GM19193 (cell line): ENCODE measurements around the gene SLX9.

Source experiments
- POLR2A ChIP-seq: IDR thresholded peaks from 4 replicates; pipeline ENCODE4 v1.6.1; 2011; ENCODE audit not compliant: insufficient read depth, insufficient read length; ENCODE audit errors: extremely low read depth

The SLX9 gene

DNA sequence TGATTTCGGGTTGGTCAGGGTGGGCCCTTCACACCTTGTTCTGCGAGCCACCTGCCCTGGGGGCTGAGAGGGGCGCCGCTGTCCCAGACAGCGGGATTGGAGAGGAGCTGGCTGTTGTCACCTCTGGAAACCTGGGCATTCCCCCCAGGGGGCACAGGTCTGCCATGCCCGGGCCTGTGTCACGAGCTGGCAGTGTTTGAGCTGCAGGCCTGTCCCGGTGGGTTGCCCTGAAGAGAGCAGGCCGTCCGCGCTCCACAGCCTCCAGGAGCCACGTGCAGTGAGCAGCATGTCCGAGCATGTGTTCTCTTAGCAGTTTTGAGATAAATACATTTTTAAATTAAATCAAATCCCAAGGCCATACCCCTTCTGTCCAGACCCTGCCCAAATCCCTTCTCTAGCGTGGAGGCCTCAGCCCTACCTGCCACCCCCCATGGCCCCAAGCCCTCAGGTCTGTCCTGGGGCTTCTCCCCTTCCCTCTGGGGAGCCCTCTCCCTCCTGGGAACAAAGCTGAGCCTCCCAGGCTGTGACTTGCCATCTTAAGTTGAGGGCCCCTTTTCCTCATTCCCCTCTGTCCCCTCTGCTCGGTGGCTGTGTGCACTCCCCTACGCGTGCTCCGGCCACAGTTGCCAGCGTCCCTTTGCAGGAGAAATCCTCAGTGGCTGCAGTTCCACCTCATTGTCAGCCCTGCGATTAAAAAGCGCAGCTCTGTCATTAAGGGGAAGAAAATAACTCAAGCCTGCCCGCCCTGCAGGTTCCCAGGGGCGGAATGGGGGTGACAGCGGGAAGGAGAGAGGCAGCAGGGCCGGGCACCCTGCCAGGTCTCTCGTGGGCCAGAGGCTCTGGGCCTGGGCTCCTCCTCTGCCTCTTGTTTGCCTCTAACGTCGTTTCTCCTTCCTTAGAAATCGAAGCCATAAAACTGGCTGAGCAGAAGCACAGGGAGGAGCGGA lies 26.6 kb downstream of the SLX9 start:
- TF ChIP-seq POLR2A, result no peak

DNA sequence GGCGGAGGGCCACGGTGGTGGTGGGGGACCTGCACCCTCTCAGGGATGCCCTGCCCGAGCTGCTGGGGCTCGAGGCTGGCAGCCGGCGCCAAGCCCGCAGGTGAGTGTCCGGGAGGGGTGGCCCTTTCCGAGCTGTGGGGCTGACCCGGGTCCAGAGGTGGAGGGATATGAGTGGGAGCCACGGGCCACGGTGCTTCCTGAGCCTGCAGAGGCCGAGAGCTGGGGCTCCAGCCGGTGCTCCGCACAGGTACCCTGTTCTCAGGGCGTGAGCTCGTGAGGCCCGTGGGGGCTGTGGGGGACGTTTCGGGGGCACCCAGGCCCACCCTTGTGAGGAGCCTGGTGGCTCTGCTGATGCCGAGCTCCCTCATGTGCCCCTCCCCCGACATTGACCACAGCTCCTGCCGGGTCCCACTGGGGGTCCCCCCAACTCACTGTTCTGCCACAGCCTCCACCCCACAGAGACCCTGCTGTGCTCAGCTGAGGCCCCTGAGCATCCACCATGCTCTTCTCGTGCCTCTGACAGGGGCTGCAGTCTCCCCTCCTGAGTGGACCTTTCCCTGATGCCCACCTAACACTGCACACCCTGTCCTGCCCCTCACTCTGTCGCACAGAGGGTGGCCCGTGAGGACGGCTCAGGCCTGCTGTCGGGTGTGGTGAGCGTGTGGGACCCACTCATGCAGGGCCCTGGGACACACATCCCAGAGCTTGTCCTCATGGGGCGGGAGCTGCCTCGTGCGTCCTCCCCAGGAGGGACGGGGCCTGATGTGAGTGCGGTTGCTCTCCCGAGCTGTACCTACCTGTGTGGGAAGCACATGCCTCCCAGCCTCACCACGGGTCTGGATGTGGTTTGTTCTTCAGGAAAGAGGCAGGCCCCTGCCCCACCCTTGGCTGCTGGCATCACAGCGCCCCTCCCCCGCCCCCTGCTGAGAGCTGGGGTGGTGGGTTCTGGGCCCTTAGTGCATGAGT lies 27.5 kb downstream of the SLX9 start:
- no peak for TF ChIP-seq POLR2A

DNA sequence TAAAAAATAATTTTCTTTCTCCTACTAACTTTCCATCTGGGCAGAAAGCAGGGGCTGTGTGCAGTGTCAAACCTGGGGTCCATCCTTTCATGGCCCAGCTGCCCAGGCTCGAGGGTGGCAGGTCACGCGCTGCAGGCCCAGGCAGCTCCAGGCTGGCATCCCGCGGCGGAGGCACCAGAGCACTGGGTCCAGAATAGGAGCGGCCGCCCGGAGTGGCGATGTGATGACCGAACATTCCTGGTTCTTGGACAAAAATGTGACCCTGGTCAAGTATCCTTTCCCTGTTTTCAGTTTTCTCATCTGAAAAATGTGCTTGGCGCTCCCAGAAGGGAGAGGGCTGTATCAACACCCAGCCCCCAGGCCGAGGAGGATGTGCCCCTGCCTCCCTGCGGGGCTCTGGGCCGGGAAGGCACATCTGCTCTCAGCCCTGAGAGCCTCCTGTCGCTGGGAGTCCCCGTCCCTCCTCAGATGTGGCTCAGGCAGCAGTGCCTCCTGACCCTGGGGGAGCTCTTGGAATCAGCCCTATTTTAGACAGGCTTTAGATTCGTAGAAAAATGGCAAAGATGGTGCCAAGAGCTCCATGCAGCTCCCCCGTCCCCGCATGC lies 29.3 kb downstream of the SLX9 start:
- TF ChIP-seq POLR2A, result no peak

DNA sequence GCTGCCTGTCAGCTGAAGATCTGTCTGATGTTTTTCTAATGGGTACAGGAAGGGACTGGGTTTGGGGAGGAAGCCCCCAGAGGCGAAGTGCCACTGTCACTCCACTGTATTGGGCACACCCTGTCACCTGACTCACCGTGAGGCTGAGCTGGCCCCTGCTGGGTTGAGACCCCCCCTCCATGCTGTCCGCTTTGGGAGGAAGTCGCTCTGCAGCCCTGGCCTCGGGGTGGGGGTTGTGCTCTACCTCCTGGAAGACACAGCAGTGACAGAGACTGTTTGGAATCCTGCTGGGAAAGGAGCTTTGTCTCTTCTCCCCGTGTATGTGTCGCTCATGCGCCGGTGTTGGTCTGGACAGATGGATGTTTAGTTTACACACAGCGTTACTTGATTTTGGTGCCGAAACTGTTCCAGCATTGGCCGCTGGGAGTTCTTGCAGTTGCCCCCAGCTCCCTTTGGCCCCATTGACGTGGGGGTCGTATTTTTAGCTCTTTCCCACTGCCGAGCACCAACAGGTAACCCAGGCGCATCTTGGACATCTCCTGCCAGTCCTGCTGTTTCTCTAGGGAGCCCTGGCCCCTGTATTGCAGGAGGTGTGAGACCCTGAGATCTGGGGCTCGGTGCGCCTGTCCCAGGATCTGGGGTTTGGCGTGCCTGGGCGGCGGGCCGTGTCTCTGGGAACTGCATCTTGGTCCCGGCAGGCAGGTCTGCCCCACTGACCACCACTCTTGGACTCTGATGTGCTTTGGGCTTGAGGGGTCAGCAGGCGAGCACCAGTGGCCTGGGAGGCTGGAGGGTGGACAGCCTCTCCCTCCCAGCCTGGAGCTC lies 30.3 kb downstream of the SLX9 start:
- TF ChIP-seq POLR2A, result no peak

DNA sequence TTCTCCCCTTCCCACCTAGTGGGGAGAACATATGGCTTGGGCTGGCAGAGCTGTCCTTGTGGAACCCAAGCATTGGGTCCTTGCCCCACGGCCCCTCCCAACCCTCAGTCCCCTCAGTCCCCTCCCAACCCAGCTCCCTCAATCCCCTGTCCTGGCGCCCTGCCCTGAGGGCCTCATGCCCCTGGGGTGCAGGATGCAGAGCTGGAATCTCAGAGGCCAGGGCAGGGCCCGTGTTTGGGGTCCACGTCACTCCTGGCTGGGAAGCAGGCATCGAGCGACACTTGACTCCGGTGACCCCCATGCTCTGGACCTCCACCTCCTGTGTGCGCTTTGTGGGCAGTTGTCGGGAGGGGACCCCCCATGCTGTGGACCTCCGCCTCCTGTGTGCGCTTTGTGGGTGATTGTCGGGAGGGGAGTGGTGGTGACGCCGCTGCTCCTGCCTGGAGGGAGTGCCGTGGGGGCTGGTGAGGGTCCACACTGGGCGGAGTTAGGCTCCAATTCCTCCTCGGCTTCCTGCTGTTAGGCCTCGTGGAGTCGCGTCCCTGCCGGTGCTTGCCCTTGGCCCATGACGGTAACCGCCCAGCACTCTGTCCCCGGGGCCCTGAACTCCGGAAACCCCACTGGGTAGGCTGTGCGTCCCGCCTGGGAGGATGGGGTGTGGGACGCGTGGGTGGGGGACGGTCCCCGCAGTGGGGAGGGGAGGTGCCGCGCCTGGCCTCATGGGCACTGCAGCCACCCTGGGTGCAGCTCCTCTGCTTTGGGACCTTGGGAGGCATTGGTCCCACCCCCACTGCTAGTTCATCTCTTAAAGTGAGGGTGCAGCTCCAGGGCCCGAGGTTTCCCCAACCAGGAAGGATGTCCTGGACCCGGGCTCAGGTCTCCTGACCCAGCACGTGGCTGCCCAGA lies 31.2 kb downstream of the SLX9 start:
- TF ChIP-seq POLR2A, result no peak

DNA sequence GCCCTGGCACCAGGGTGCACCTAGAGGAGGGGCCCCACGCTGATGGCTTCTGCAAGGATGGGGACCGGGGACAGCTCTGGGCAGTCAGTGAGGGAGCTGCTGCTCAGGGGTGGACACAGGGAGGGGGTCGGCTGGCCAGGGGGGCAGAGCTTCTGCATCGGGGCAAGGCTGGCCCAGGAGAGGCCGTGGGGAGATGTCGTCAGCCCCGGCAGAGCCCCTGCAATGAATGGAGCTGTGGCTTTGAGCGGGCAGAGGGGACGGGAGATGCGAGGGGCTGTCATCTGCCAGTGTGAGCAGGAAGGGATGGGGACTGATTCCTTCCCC lies 31.8 kb downstream of the SLX9 start:
- TF ChIP-seq POLR2A, result no peak

DNA sequence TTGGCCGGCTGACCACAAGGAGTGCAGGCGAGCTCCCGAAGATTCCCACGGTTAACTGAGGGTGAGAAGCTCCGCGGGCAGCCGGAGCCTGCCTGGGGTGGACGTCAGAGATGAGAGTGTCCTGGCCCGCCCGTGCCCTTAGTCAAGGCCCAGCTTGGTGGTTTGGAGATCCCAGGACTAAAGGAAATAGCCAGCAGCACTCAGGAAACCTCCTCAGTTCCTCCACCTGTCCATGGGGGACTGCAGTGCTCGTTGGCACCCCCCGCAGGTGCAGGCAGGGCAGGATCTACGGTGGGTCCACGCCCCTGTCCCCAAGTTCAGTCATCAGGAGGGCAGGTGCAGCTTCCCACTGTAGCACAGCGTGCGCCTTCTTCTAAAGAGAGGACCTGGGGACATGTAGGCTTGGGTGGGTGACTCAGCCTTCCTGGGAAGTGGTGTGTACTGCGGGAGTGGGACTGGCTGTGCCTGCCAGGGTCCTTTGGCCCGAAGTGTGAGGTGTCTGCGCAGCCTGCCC lies 32.5 kb downstream of the SLX9 start:
- no peak for TF ChIP-seq POLR2A

DNA sequence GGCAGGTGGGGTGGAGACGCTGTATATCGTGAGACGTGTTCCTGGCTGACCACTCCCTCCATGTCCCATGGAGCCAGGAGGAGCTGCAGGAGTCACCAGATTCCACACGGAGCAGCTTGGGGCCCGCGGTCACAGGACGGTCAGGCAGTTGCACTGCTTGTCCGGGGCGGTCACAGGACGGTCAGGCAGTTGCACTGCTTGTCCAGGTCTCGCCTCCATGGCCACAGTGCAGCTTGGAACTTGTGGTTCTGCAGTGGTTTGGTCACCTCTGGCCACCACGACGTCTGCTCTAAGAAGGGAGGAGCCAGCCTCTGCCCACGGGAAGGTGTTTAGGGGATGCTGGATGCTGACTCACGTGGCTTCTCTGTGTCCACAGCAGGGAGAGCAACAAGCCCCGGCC lies 33.0 kb downstream of the SLX9 start:
- TF ChIP-seq POLR2A, result no peak

DNA sequence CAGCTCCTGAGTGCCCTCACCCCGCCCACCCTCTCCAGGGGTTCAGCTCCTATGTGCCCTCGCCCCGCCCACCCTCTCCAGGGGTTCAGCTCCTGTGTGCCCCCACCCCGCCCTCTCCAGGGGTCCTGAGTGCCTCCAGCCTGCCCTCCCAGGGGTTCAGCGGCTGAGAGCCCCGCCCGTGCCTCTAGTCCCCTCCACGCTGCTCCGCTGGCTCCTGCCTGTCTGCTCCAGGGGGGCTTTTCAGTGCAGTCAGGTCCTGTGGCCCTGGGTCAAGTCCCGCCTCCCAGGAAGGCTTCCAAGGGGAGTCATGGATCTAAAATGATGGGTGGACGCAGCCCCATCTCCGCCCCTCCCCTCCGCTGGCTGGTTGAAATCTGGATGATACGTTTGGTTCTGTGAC lies 33.8 kb downstream of the SLX9 start:
- TF ChIP-seq POLR2A, result no peak

DNA sequence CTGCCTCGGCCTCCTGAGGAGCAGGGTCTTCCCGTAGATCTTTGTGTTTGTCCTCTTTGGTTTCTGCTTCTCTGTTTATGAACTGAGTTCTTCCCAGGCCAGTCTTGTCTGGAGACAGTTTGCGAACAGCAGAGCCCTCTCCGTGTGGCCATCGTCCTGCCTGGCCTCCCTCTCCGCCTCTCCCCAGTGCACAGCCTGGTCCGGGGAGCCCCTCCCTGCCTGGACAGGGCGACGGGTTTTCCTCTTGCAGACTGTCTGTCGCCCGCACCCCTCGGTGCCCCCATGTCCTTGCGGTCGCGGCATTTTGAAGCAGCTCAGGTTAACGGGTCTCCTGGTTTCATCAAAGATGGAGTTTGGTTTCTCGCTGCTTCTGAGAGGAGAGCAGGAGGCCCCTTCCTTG lies 34.8 kb downstream of the SLX9 start:
- no peak for TF ChIP-seq POLR2A

DNA sequence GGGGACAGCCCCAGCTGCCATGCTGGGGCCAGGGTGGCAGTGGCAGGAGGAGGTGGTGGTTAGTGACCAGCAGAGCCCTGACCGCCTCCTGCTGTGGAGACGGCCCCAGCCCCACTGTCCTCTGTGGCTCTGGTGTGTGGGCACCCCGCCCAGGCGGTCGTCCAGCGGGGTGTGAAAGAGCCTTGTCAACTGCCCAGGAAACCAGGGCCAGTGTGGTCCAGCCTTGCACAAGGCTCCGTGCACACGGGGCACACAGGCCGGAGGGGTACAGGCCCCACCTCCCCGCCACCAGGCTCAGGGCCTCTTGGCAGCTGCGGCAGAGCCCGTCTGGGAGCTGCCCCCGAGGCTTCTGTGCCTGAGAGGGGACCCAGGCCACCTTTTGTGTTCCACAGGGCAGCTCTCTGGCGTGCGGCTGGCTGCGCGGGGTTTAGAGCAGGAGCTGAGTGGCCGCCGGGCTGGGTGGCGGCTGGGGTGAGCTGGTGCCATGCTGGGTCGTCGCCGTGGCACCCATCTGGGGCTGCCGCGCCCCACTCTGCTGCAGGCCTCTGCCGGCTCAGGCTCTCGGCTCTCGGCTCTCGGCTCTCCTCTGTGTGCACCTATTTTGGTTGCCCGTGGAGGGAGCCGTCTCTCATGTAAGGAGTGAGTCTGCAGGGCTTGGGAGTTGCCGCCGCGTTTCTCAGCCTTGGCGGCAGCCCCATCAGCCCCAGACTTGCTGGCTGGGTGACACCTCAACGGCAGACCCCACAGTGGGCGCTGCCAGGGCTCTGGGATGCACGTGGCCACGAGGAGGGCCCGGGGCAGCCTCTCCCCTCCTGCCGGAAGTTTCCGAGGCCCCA lies 36.1 kb downstream of the SLX9 start:
- TF ChIP-seq POLR2A, result no peak

DNA sequence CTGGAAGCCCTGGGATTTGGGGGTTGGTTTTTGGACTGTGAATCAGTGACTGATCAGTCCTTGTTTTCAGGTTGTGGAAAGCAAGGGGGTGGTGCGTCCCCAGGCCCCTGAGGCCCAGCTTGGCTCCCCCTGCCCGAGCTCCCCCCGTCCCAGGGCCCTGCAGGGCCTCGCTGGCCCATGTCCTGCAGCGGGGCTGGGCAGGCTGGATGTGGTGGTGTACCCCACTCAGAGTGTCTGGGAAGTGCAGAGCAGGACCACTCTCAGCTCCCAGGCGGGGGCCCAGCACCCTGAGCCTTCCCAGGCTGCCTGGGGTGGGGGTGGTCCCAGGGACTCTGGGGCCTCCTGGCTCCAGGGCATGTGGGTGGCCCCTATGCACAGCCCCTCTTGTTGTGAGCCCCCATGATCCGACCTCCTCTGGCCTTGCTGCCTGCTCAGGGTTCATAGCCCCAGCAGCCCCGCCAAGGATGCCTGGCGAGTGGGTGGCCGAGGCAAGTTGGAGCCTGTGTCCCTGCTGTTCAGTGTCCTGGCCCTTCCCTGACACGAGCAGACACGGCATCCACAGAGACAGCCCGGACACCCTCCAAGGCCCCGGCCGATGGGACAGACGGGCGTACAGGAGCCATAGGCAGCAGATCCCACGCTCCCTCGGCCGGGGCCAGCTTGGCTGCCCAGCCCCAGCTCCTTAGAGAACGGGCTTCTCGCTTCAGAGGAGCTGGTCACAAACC lies 37.9 kb downstream of the SLX9 start:
- TF ChIP-seq POLR2A, result no peak
